ENCODE data around the gene CST11. TPM values are rescaled to one million over a fixed set of nuclear protein-coding genes. Genes with fewer than 3 reads are reported as not detected.

The CST11 gene
- total and polyA plus RNA-seq, 4 donors, result not detected

DNA sequence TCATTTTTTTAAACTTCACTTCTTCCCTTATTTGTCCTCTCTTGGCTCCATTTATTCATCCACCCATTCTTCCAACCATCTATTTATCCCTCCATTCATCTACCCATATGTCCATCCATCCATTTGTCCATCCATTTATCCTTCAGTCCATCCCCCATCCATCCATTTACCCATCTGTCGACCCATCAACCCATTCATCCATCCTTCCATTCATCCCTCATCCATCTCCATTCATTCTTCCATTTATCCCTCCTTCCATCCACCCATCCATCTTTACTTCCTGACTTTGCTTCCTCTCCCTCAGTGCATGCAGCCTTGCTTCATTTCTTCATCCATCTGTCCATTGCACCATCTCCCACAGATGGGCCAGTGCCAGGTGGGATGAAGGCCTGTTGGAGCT is 1.8 kb downstream of the CST11 start:
- H3K27ac ChIP-seq (ENCODE audit: low read depth in 1 of 2, low read length in 2 of 2), result no peak overlapping the region
- no peaks in the 10 kb centered on the region for H3K36me3 ChIP-seq (ENCODE audit: control insufficient read depth in 4 of 4, insufficient read depth in 3 of 4, low read depth in 1 of 4, low read length in 3 of 4)
- peaks cover 0 to 3% (median 0%) of the 10 kb centered on the region in 4 donors for H3K27me3 ChIP-seq (ENCODE audit: control insufficient read depth in 4 of 4, insufficient read depth in 4 of 4, low read length in 3 of 4)
- no peak for DNase-seq (ENCODE audit: low spot score)
- 86% methylated on average over 1 of the region's 1 CpG for WGBS
- H3K9ac ChIP-seq (ENCODE audit: low read depth in 1 of 2, low read length in 2 of 2), result no peak overlapping the region
- no peak overlapping the region for H3K4me3 ChIP-seq (ENCODE audit: low read depth in 1 of 3, low read length in 3 of 3)
- TF ChIP-seq JUND (IDR thresholded peaks at IDR 0.05) (no peak), RXRA (IDR thresholded peaks at IDR 0.05) (no peak), TAF1 (conservative IDR thresholded peaks at IDR 0.05) (no peak), MAX (IDR thresholded peaks at IDR 0.05) (no peak), HNF4G (IDR thresholded peaks at IDR 0.05) (no peak), GABPA (IDR thresholded peaks at IDR 0.05 in 1 of 2, conservative IDR thresholded peaks at IDR 0.05 in 1 of 2) (no peak), EGR1 (IDR thresholded peaks at IDR 0.05; ENCODE audit: low read depth in 2 of 2) (no peak), NR2F2 (IDR thresholded peaks at IDR 0.05) (no peak), RAD21 (IDR thresholded peaks at IDR 0.05) (no peak), YY1 (IDR thresholded peaks at IDR 0.05) (no peak)
- H3K4me1 ChIP-seq (ENCODE audit: control insufficient read depth in 4 of 4, insufficient read depth in 4 of 4, low read length in 3 of 4), result no peaks in the 10 kb centered on the region
- H3K9me3 ChIP-seq (ENCODE audit: control insufficient read depth in 4 of 4, low read length in 3 of 4), result no peaks in the 10 kb centered on the region

DNA sequence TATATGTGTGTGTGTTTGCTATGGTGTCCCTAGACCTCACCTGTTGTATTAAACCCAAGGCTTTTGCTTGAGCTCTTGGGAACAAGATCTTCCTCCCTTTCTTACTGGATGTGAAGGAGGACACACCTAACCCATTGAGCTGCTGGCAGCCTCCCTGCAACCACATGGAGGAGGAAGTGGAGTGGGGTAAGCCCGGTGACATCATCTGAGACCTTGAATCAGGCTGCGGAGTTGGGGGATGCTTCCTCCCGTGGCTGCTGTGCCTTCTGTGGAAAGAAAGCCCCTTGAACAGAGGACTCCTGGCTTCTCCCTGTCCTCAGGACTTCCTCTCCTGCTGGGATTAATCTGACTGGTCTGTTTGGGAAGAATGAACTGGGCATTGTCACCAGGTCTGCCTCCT is 3.3 kb downstream of the CST11 start:
- no peaks in the 10 kb centered on the region for H3K9me3 ChIP-seq (ENCODE audit: control insufficient read depth in 4 of 4, low read length in 3 of 4)
- WGBS, result 41% methylated on average over 3 of the region's 3 CpGs
- DNase-seq (ENCODE audit: low spot score), result no peak

More for the DNA sequence above, 3.3 kb downstream of the CST11 start:
- H3K27ac ChIP-seq (ENCODE audit: low read depth in 1 of 2, low read length in 2 of 2), result no peak overlapping the region
- H3K36me3 ChIP-seq (ENCODE audit: control insufficient read depth in 4 of 4, insufficient read depth in 3 of 4, low read depth in 1 of 4, low read length in 3 of 4), result no peaks in the 10 kb centered on the region
- no peaks in the 10 kb centered on the region for H3K27me3 ChIP-seq (ENCODE audit: control insufficient read depth in 4 of 4, insufficient read depth in 4 of 4, low read length in 3 of 4)
- no peak for TF ChIP-seq RXRA (IDR thresholded peaks at IDR 0.05)
- no peak for TF ChIP-seq EGR1 (IDR thresholded peaks at IDR 0.05; ENCODE audit: low read depth in 2 of 2)
- TF ChIP-seq, protein P1, sequence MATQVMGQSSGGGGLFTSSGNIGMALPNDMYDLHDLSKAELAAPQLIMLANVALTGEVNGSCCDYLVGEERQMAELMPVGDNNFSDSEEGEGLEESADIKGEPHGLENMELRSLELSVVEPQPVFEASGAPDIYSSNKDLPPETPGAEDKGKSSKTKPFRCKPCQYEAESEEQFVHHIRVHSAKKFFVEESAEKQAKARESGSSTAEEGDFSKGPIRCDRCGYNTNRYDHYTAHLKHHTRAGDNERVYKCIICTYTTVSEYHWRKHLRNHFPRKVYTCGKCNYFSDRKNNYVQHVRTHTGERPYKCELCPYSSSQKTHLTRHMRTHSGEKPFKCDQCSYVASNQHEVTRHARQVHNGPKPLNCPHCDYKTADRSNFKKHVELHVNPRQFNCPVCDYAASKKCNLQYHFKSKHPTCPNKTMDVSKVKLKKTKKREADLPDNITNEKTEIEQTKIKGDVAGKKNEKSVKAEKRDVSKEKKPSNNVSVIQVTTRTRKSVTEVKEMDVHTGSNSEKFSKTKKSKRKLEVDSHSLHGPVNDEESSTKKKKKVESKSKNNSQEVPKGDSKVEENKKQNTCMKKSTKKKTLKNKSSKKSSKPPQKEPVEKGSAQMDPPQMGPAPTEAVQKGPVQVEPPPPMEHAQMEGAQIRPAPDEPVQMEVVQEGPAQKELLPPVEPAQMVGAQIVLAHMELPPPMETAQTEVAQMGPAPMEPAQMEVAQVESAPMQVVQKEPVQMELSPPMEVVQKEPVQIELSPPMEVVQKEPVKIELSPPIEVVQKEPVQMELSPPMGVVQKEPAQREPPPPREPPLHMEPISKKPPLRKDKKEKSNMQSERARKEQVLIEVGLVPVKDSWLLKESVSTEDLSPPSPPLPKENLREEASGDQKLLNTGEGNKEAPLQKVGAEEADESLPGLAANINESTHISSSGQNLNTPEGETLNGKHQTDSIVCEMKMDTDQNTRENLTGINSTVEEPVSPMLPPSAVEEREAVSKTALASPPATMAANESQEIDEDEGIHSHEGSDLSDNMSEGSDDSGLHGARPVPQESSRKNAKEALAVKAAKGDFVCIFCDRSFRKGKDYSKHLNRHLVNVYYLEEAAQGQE (IDR thresholded peaks at IDR 0.05), result no peak
- TF ChIP-seq TAF1 (conservative IDR thresholded peaks at IDR 0.05), result no peak
- no peak for TF ChIP-seq RAD21 (IDR thresholded peaks at IDR 0.05)
- no peak for TF ChIP-seq ZBTB33 (IDR thresholded peaks at IDR 0.05)
- no peak for TF ChIP-seq CTCF (IDR thresholded peaks at IDR 0.05; ENCODE audit: low read depth, low read length, missing input control)
- no peak for TF ChIP-seq JUND (IDR thresholded peaks at IDR 0.05)
- TF ChIP-seq NR2F2 (IDR thresholded peaks at IDR 0.05), result no peak
- no peak for TF ChIP-seq FOXA2 (IDR thresholded peaks at IDR 0.05)
- TF ChIP-seq HNF4G (IDR thresholded peaks at IDR 0.05), result no peak
- TF ChIP-seq MAX (IDR thresholded peaks at IDR 0.05), result no peak
- TF ChIP-seq, protein P2, sequence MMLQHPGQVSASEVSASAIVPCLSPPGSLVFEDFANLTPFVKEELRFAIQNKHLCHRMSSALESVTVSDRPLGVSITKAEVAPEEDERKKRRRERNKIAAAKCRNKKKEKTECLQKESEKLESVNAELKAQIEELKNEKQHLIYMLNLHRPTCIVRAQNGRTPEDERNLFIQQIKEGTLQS (IDR thresholded peaks at IDR 0.05), result no peak
- no peak overlapping the region for H3K4me3 ChIP-seq (ENCODE audit: low read depth in 1 of 3, low read length in 3 of 3)
- no peak overlapping the region for H3K9ac ChIP-seq (ENCODE audit: low read depth in 1 of 2, low read length in 2 of 2)
- no peaks in the 10 kb centered on the region for H3K4me1 ChIP-seq (ENCODE audit: control insufficient read depth in 4 of 4, insufficient read depth in 4 of 4, low read length in 3 of 4)
